SJSA1 (cell line): ENCODE results near the gene TERC. TPM values are rescaled to one million over a fixed set of nuclear protein-coding genes. Genes with fewer than 3 reads are reported as not detected.
"Not testable (repeated sequence)": the region's sequence is repeated elsewhere in the genome, so short reads cannot be mapped to it uniquely, and the experiment has no call there.

Source experiments
- DNase-seq, 2 experiments: peaks; one replicate each; pipeline ENCODE4 v3.0.0-alpha.2; 2015 to 2020; ENCODE audit warnings: low spot score in 2 of 2, low read depth in 1 of 2
- H3K27ac ChIP-seq: fragments of 250-450 bp; sonication (Bioruptor Pico); 2 replicates; pipeline ENCODE4 v1.5.1; 2020; ENCODE audit warnings: mild to moderate bottlenecking, moderate library complexity
- H3K27me3 ChIP-seq: fragments of 250-450 bp; sonication (Bioruptor Pico); replicated peaks from 2 replicates; pipeline ENCODE4 v1.5.1; 2020; ENCODE audit warnings: mild to moderate bottlenecking, moderate library complexity
- H3K36me3 ChIP-seq: fragments of 250-450 bp; sonication (Bioruptor Pico); 2 replicates; pipeline ENCODE4 v1.5.1; 2020; ENCODE audit warnings: mild to moderate bottlenecking
- H3K4me1 ChIP-seq: fragments of 250-450 bp; sonication (Bioruptor Pico); replicated peaks from 2 replicates; pipeline ENCODE4 v1.6.1; 2021; ENCODE audit warnings: mild to moderate bottlenecking
- H3K4me3 ChIP-seq: fragments of 250-450 bp; sonication (Bioruptor Pico); 2 replicates; pipeline ENCODE4 v1.5.1; 2020; ENCODE audit warnings: mild to moderate bottlenecking
- H3K9me3 ChIP-seq: fragments of 250-450 bp; sonication (Bioruptor Pico); replicated peaks from 2 replicates; pipeline ENCODE4 v1.5.1; 2020; ENCODE audit warnings: mild to moderate bottlenecking
- total RNA-seq: library from RNA; depleted of rRNA; stranded (reverse); fragments of >200 nt; shearing (Covaris generic); gene quantifications from 2 replicates; pipeline ENCODE4 v1.2.3, GENCODE V29; 2014

Gene TERC
- total RNA-seq, 1 experiment from 2014 or later: 61.5 TPM

GRCh38 chr3:169758359-169758994 lies 6.4 kb downstream of the TERC start:
- Histone ChIP-seq H3K36me3 (no peaks in the 10 kb centered on the region), H3K27ac (no peak overlapping the region), H3K4me1 (no peaks in the 10 kb centered on the region), H3K4me3 (no peak overlapping the region), H3K9me3 (peaks cover 4% of the 10 kb centered on the region; the same call in 1 of the 2 replicates), H3K27me3 (no peaks in the 10 kb centered on the region)
- no peak for DNase-seq

- H3K9me3 ChIP-seq: peaks cover 4% of the 10 kb centered on the region; the same call in 1 of the 2 replicates
- no peaks in the 10 kb centered on the region for H3K27me3 ChIP-seq
- no peak overlapping the region for H3K27ac ChIP-seq
- no peaks in the 10 kb centered on the region for H3K36me3 ChIP-seq
- DNase-seq: no peak
- H3K4me1 ChIP-seq: no peaks in the 10 kb centered on the region
- no peak overlapping the region for H3K4me3 ChIP-seq
Measured at GRCh38 chr3:169755488-169755887, 9.4 kb downstream of the TERC start.

- no peak for DNase-seq
- Histone ChIP-seq H3K36me3 (no peaks in the 10 kb centered on the region), H3K9me3 (no peaks in the 10 kb centered on the region), H3K4me3 (no peak overlapping the region), H3K4me1 (no peaks in the 10 kb centered on the region), H3K27ac (no peak overlapping the region), H3K27me3 (no peaks in the 10 kb centered on the region)
Measured at GRCh38 chr3:169754711-169755110, 10.1 kb downstream of the TERC start.

- no peaks in the 10 kb centered on the region for H3K4me1 ChIP-seq
- H3K9me3 ChIP-seq: no peaks in the 10 kb centered on the region
- no peaks in the 10 kb centered on the region for H3K27me3 ChIP-seq
- H3K27ac ChIP-seq: no peak overlapping the region
- no peak for DNase-seq
- H3K4me3 ChIP-seq: no peak overlapping the region
- no peaks in the 10 kb centered on the region for H3K36me3 ChIP-seq
Measured at GRCh38 chr3:169751875-169752274, 13.0 kb downstream of the TERC start.

- Histone ChIP-seq H3K4me1 (no peaks in the 10 kb centered on the region), H3K27me3 (no peaks in the 10 kb centered on the region), H3K36me3 (no peaks in the 10 kb centered on the region), H3K27ac (no peak overlapping the region), H3K4me3 (no peak overlapping the region), H3K9me3 (no peaks in the 10 kb centered on the region)
- DNase-seq: no peak
Measured at GRCh38 chr3:169750665-169751064, 14.2 kb downstream of the TERC start.

GRCh38 chr3:169748670-169749069 lies 16.2 kb downstream of the TERC start:
- no peaks in the 10 kb centered on the region for H3K36me3 ChIP-seq
- no peaks in the 10 kb centered on the region for H3K9me3 ChIP-seq
- no peak for DNase-seq
- H3K27me3 ChIP-seq: no peaks in the 10 kb centered on the region; the same call in 1 of the 2 replicates
- H3K4me3 ChIP-seq: no peak overlapping the region
- no peaks in the 10 kb centered on the region for H3K4me1 ChIP-seq
- no peak overlapping the region for H3K27ac ChIP-seq

- Histone ChIP-seq H3K4me3 (no peak overlapping the region), H3K4me1 (no peaks in the 10 kb centered on the region), H3K9me3 (no peaks in the 10 kb centered on the region), H3K36me3 (no peaks in the 10 kb centered on the region), H3K27ac (no peak overlapping the region), H3K27me3 (no peaks in the 10 kb centered on the region; the same call in 1 of the 2 replicates)
- DNase-seq: no peak
Measured at GRCh38 chr3:169746924-169747323, 17.9 kb downstream of the TERC start.

- no peak for DNase-seq
- Histone ChIP-seq H3K4me1 (no peaks in the 10 kb centered on the region), H3K9me3 (no peaks in the 10 kb centered on the region), H3K4me3 (no peak overlapping the region), H3K36me3 (no peaks in the 10 kb centered on the region), H3K27me3 (no peaks in the 10 kb centered on the region; the same call in 1 of the 2 replicates), H3K27ac (no peak overlapping the region)
Measured at GRCh38 chr3:169744366-169745054, 20.4 kb downstream of the TERC start.

- Histone ChIP-seq H3K4me3 (no peak overlapping the region), H3K36me3 (no peaks in the 10 kb centered on the region), H3K27me3 (no peaks in the 10 kb centered on the region), H3K27ac (no peak overlapping the region), H3K4me1 (no peaks in the 10 kb centered on the region), H3K9me3 (no peaks in the 10 kb centered on the region)
- no peak for DNase-seq
Measured at GRCh38 chr3:169739067-169739466, 25.8 kb downstream of the TERC start.

GRCh38 chr3:169731857-169732256 lies 33.0 kb downstream of the TERC start:
- H3K4me1 ChIP-seq, H3K27me3 ChIP-seq, H3K9me3 ChIP-seq, H3K4me3 ChIP-seq, H3K36me3 ChIP-seq, H3K27ac ChIP-seq, DNase-seq: not testable (repeated sequence)

GRCh38 chr3:169722724-169723123 lies 42.1 kb downstream of the TERC start:
- no peak for DNase-seq
- Histone ChIP-seq H3K27me3 (no peaks in the 10 kb centered on the region), H3K27ac (no peak overlapping the region), H3K36me3 (no peaks in the 10 kb centered on the region), H3K4me1 (no peaks in the 10 kb centered on the region), H3K4me3 (no peak overlapping the region), H3K9me3 (no peaks in the 10 kb centered on the region)

- H3K36me3 ChIP-seq, H3K4me3 ChIP-seq, H3K27ac ChIP-seq, DNase-seq, H3K27me3 ChIP-seq, H3K4me1 ChIP-seq, H3K9me3 ChIP-seq: not testable (repeated sequence)
Measured at GRCh38 chr3:169718415-169718814, 46.4 kb downstream of the TERC start.
